ENCODE measurements around the gene MED9.

DNA sequence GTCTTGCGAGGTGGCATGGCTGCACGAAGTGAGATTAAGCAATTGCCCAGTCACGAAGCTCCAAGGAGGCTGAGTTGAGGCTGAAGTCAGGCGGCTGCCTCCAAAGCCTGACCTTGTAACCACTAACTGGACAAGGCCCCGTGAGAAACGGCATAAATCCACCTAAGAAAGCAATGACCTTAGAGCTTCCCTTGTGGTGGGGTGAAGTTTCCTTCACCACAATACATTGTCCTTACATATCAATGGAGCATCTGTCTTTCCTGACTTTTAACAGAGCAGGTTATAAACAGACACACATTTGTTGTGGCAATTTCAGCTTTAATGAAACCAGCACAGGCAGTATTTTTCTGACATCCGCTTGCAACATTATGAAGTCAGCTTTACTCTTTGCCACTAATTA is 2.5 kb upstream of the MED9 start:
- TF ChIP-seq, protein P1, sequence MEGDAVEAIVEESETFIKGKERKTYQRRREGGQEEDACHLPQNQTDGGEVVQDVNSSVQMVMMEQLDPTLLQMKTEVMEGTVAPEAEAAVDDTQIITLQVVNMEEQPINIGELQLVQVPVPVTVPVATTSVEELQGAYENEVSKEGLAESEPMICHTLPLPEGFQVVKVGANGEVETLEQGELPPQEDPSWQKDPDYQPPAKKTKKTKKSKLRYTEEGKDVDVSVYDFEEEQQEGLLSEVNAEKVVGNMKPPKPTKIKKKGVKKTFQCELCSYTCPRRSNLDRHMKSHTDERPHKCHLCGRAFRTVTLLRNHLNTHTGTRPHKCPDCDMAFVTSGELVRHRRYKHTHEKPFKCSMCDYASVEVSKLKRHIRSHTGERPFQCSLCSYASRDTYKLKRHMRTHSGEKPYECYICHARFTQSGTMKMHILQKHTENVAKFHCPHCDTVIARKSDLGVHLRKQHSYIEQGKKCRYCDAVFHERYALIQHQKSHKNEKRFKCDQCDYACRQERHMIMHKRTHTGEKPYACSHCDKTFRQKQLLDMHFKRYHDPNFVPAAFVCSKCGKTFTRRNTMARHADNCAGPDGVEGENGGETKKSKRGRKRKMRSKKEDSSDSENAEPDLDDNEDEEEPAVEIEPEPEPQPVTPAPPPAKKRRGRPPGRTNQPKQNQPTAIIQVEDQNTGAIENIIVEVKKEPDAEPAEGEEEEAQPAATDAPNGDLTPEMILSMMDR (IDR thresholded peaks at IDR 0.05; ENCODE audit: control extremely low read depth in 1 of 3, insufficient read depth in 1 of 3, low read depth in 1 of 3, low read length in 3 of 3), result no peak
- TF ChIP-seq POLR2AphosphoS5 (IDR thresholded peaks at IDR 0.05; ENCODE audit: low read depth, low read length), result no peak
- no peak for TF ChIP-seq RFX5 (IDR thresholded peaks at IDR 0.05; ENCODE audit: borderline replicate concordance, low read depth, low read length)
- no peak for TF ChIP-seq NANOG (IDR thresholded peaks at IDR 0.05; ENCODE audit: insufficient read depth, low read depth, low read length, poor library complexity, severe bottlenecking)
- no peak for TF ChIP-seq CEBPB (IDR thresholded peaks at IDR 0.05; ENCODE audit: low read depth, low read length)
- no peak for TF ChIP-seq POLR2A (IDR thresholded peaks at IDR 0.05; ENCODE audit: control extremely low read depth in 1 of 2, low read depth in 2 of 2, low read length in 2 of 2)
- TF ChIP-seq ASH2L (IDR thresholded peaks at IDR 0.05; ENCODE audit: low read length), result no peak
- no peak for TF ChIP-seq TEAD4 (IDR thresholded peaks at IDR 0.05; ENCODE audit: low read depth, low read length)
- no peak for TF ChIP-seq EZH2 (IDR thresholded peaks at IDR 0.05; ENCODE audit: low read depth, low read length, severe bottlenecking)
- no peak for TF ChIP-seq CBX5 (IDR thresholded peaks at IDR 0.05; ENCODE audit: low read depth, low read length)
- no peak for TF ChIP-seq CHD2 (IDR thresholded peaks at IDR 0.05; ENCODE audit: low read length)
- TF ChIP-seq RAD21 (IDR thresholded peaks at IDR 0.05 in 1 of 2, conservative IDR thresholded peaks at IDR 0.05 in 1 of 2; ENCODE audit: low read depth in 2 of 2, low read length in 2 of 2), result no peak
- no peak for TF ChIP-seq TBP (IDR thresholded peaks at IDR 0.05; ENCODE audit: low read depth, low read length)
